Measurements from ENCODE around the gene ZSCAN18. TPM values are rescaled to one million over a fixed set of nuclear protein-coding genes. Genes with fewer than 3 reads are reported as not detected.

The ZSCAN18 gene
- total RNA-seq, 1 donor from 2014 or later, result 3.0 TPM

GRCh38 chr19:58046856-58047255 lies 51.2 kb downstream of the ZSCAN18 start:
- Mint-ChIP-seq H3K4me1 (ENCODE audit: low read depth) (no peaks in the 10 kb centered on the region), H3K27me3 (ENCODE audit: low read depth) (no peaks in the 10 kb centered on the region), H3K4me3 (ENCODE audit: low read depth) (no peak overlapping the region), H3K27ac (no peak overlapping the region), H3K36me3 (ENCODE audit: low read depth) (peaks cover 7% of the 10 kb centered on the region), H3K9me3 (peaks cover 57% of the 10 kb centered on the region)
- no peak for DNase-seq (ENCODE audit: low spot score)
- intact Hi-C loops (cut with micrococcal nuclease), result no loop called here

DNA sequence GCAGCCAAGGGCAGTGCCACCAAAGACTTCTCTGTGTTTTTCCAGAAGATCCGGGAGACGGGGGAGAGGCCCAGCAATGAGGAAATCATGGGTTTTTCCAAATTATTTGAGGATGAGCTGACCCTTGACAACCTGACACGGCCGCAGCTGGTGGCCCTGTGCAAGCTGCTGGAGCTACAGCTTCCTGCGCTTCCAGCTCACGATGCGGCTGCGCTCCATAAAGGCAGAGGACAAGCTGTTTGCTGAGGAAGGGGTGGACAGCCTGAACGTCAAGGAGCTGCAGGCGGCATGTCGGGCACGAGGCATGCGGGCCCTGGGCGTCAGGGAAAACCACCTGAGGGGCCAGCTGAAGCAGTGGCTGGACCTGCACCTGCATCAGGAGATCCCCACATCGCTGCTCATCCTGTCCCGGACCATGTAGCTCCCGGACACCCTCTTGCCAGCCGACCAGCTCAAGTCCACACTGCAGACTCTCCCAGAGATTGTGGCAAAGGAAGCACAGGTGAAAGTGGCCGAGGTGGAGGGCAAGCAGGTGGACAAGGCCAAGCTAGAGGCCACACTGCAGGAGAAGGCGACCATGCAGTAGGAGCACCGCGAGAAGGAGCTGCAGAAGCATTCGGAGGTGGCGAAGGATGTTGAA lies 52.5 kb downstream of the ZSCAN18 start:
- peaks cover 57% of the 10 kb centered on the region for H3K9me3 Mint-ChIP-seq
- H3K27me3 Mint-ChIP-seq (ENCODE audit: low read depth), result no peaks in the 10 kb centered on the region
- H3K4me3 Mint-ChIP-seq (ENCODE audit: low read depth), result no peak overlapping the region
- H3K4me1 Mint-ChIP-seq (ENCODE audit: low read depth), result no peaks in the 10 kb centered on the region
- intact Hi-C loops (cut with micrococcal nuclease), result no loop called here
- DNase-seq (ENCODE audit: low spot score), result no peak
- H3K27ac Mint-ChIP-seq, result no peak overlapping the region
- H3K36me3 Mint-ChIP-seq (ENCODE audit: low read depth), result peaks cover 3% of the 10 kb centered on the region

- Mint-ChIP-seq H3K27me3 (ENCODE audit: low read depth) (no peaks in the 10 kb centered on the region), H3K9me3 (peaks cover 55% of the 10 kb centered on the region), H3K4me1 (ENCODE audit: low read depth) (no peaks in the 10 kb centered on the region), H3K27ac (no peak overlapping the region), H3K4me3 (ENCODE audit: low read depth) (no peak overlapping the region), H3K36me3 (ENCODE audit: low read depth) (peaks cover 3% of the 10 kb centered on the region)
- intact Hi-C loops (cut with micrococcal nuclease), result no loop called here
- DNase-seq (ENCODE audit: low spot score), result no peak
Measured at GRCh38 chr19:58044886-58045285, 53.1 kb downstream of the ZSCAN18 start.

GRCh38 chr19:58044391-58044790 lies 53.6 kb downstream of the ZSCAN18 start:
- no peak for DNase-seq (ENCODE audit: low spot score)
- H3K27me3 Mint-ChIP-seq (ENCODE audit: low read depth), result no peaks in the 10 kb centered on the region
- H3K27ac Mint-ChIP-seq, result no peak overlapping the region
- peaks cover 3% of the 10 kb centered on the region for H3K36me3 Mint-ChIP-seq (ENCODE audit: low read depth)
- peaks cover 50% of the 10 kb centered on the region for H3K9me3 Mint-ChIP-seq
- intact Hi-C loops (cut with micrococcal nuclease), result no loop called here
- no peaks in the 10 kb centered on the region for H3K4me1 Mint-ChIP-seq (ENCODE audit: low read depth)
- no peak overlapping the region for H3K4me3 Mint-ChIP-seq (ENCODE audit: low read depth)

- H3K27me3 Mint-ChIP-seq (ENCODE audit: low read depth), result no peaks in the 10 kb centered on the region
- peaks cover 42% of the 10 kb centered on the region for H3K9me3 Mint-ChIP-seq
- H3K36me3 Mint-ChIP-seq (ENCODE audit: low read depth), result no peaks in the 10 kb centered on the region
- no peak overlapping the region for H3K4me3 Mint-ChIP-seq (ENCODE audit: low read depth)
- no peaks in the 10 kb centered on the region for H3K4me1 Mint-ChIP-seq (ENCODE audit: low read depth)
- no peak overlapping the region for H3K27ac Mint-ChIP-seq
- intact Hi-C loops (cut with micrococcal nuclease), result no loop called here
- no peak for DNase-seq (ENCODE audit: low spot score)
Measured at GRCh38 chr19:58042495-58043340, 55.3 kb downstream of the ZSCAN18 start.

DNA sequence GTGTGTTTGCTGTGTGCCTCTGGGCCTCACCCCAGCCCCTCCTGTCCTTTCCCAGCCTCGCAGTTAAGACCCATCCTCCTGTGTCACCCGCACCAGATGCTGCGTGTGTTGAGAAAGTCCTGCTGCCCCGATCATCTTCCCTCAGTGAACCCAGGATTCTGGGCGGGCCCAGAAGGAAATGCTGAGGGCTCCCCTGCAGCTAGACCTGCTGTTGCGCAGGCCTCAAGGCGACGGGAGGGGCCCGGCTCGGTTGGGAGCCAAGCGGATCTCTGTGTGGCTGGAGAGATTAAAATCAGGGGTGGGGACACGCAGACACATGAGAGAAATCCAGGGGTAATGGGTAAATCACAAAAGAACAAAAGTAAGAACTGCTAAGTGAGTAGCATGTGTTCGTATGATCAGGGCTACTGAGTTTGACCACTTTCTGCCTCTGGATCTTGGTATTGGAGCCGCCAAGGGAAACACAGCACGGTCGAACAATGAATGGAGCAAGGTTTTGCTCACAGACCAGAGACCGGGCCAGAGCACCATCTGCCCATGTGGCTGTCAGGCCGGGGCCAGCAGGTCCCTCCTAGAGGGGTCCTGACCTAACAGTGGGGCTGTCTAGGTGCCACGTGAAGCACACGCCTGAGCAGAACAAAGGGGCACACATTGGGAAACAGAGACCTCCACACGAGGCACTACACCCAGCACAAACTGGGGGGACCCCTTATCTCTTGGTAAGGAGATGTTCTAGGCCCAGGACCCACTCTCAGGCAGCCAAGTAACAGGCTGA lies 57.1 kb downstream of the ZSCAN18 start:
- intact Hi-C loops (cut with micrococcal nuclease), result no loop called here
- Mint-ChIP-seq H3K4me1 (ENCODE audit: low read depth) (no peaks in the 10 kb centered on the region), H3K27ac (no peak overlapping the region), H3K27me3 (ENCODE audit: low read depth) (no peaks in the 10 kb centered on the region), H3K9me3 (peaks cover 42% of the 10 kb centered on the region), H3K4me3 (ENCODE audit: low read depth) (no peak overlapping the region), H3K36me3 (ENCODE audit: low read depth) (peaks cover 4% of the 10 kb centered on the region)
- no peak for DNase-seq (ENCODE audit: low spot score)

DNA sequence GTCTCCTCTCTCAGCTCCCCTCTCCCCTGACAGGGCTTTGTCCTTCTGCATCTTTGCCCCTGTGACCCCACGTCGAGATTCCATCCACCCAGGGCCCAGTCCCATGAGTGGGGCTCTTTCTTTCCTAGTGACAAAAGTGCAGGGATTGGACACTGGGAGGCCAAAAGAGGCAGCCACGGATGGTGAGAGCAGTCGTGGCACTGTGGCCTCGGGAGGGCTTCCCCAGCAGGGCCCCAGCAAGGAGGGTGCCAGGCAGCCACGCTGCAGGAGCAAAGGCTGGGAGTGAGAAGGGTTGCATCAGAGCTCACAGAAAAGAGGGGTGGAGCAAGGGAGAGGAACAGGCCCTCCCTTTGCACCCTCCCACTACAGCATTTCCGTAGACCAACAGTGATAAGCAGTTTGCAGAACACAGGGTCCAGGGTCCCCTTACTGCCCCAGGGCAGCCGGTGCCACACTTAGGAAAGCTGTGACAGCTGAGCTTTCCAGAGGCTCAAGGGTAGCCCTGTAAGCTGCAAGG lies 59.3 kb downstream of the ZSCAN18 start:
- Mint-ChIP-seq H3K27me3 (ENCODE audit: low read depth) (no peaks in the 10 kb centered on the region), H3K36me3 (ENCODE audit: low read depth) (peaks cover 10% of the 10 kb centered on the region), H3K4me3 (ENCODE audit: low read depth) (no peak overlapping the region), H3K4me1 (ENCODE audit: low read depth) (no peaks in the 10 kb centered on the region), H3K9me3 (peaks cover 47% of the 10 kb centered on the region), H3K27ac (no peak overlapping the region)
- intact Hi-C loops (cut with micrococcal nuclease), result no loop called here
- no peak for DNase-seq (ENCODE audit: low spot score)

- H3K4me1 Mint-ChIP-seq (ENCODE audit: low read depth), result no peaks in the 10 kb centered on the region
- H3K36me3 Mint-ChIP-seq (ENCODE audit: low read depth), result peaks cover 10% of the 10 kb centered on the region
Measured at GRCh38 chr19:58037927-58038687, 59.9 kb downstream of the ZSCAN18 start.

DNA sequence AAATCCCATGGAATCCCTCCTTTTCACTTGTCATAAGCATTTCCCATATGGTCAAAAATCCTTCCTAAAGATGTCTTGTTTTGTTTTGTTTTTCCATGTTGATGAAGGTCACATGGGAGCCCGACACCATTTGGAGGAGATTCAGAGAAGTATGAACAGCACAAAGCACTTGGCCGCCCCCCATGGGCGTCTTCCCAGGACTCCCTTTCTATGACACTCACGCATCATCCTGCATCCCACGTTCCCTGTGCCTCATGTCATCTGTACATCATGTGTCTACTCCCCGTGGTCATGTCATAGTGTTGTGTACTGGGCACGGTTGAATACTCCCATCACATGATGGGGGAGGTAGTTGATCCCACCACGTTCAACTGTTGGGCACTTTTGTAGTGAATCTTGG lies 62.2 kb downstream of the ZSCAN18 start:
- peaks cover 45% of the 10 kb centered on the region for H3K9me3 Mint-ChIP-seq
- peaks cover 10% of the 10 kb centered on the region for H3K36me3 Mint-ChIP-seq (ENCODE audit: low read depth)
- H3K27me3 Mint-ChIP-seq (ENCODE audit: low read depth), result no peaks in the 10 kb centered on the region
- H3K27ac Mint-ChIP-seq, result no peak overlapping the region
- no peak overlapping the region for H3K4me3 Mint-ChIP-seq (ENCODE audit: low read depth)
- DNase-seq (ENCODE audit: low spot score), result no peak
- intact Hi-C loops (cut with micrococcal nuclease), result no loop called here
- no peaks in the 10 kb centered on the region for H3K4me1 Mint-ChIP-seq (ENCODE audit: low read depth)

More at GRCh38 chr19:58037927-58038687, 59.9 kb downstream of the ZSCAN18 start:
- DNase-seq (ENCODE audit: low spot score), result no peak
- intact Hi-C loops (cut with micrococcal nuclease), result no loop called here
- no peak overlapping the region for H3K27ac Mint-ChIP-seq
- H3K4me3 Mint-ChIP-seq (ENCODE audit: low read depth), result no peak overlapping the region
- no peaks in the 10 kb centered on the region for H3K27me3 Mint-ChIP-seq (ENCODE audit: low read depth)
- peaks cover 47% of the 10 kb centered on the region for H3K9me3 Mint-ChIP-seq

DNA sequence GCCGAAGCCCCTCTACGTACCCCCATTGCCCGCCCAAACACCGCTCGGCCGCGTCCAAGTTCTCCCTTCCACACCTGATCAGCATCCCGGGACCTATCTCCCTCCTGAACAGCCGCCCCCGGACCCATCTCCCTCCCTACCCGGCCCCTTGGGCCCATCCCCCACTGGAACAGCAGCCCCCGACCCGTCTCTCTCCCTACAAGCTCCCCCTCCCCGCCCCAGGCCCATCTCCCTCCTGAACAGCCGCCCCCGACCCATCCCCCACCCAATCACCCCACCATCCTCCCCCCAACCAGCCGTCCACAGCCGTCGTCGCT lies 63.6 kb downstream of the ZSCAN18 start:
- DNase-seq (ENCODE audit: low spot score), result no peak
- no peak overlapping the region for H3K4me3 Mint-ChIP-seq (ENCODE audit: low read depth)
- H3K4me1 Mint-ChIP-seq (ENCODE audit: low read depth), result no peaks in the 10 kb centered on the region
- H3K9me3 Mint-ChIP-seq, result peaks cover 43% of the 10 kb centered on the region
- intact Hi-C loops (cut with micrococcal nuclease), result no loop called here
- peaks cover 10% of the 10 kb centered on the region for H3K36me3 Mint-ChIP-seq (ENCODE audit: low read depth)
- H3K27me3 Mint-ChIP-seq (ENCODE audit: low read depth), result no peaks in the 10 kb centered on the region
- no peak overlapping the region for H3K27ac Mint-ChIP-seq

All from activated T-helper 2 cell treated with anti-CD3 and anti-CD28 coated beads, Interferon-gamma antibody, Interleukin-2, Interleukin-4, amounts not matched to agents 10 μg/mL and 5 μg/mL and 100 μg/mL, durations not matched to agents 14 hours and 24 hours and 36 hours (primary cell).